Astrocyte of the spinal cord (primary cell): ENCODE results near the gene BMPR2.
"Not testable (repeated sequence)": the region's sequence is repeated elsewhere in the genome, so short reads cannot be mapped to it uniquely, and the experiment has no call there.

Source experiments
- DNase-seq: peaks from one replicate; pipeline ENCODE4 v3.0.0; 2011; ENCODE audit warnings: low read depth, low spot score
- H3K4me3 ChIP-seq: 2 replicates; pipeline ENCODE4 v1.5.1; 2011; ENCODE audit warnings: low read depth, mild to moderate bottlenecking, low read length, moderate library complexity
- in situ Hi-C: cut with HindIII; loops from 2 replicates; pipeline ENCODE4 v1.10.0; 2017; ENCODE audit warnings: low sequenced_read_pairs
- TF ChIP-seq, protein P1 (sequence below): IDR thresholded peaks from 2 replicates; pipeline ENCODE4 v1.5.1; 2012; ENCODE audit warnings: low read depth, mild to moderate bottlenecking, low read length, inconsistent platforms

BMPR2 gene

DNA sequence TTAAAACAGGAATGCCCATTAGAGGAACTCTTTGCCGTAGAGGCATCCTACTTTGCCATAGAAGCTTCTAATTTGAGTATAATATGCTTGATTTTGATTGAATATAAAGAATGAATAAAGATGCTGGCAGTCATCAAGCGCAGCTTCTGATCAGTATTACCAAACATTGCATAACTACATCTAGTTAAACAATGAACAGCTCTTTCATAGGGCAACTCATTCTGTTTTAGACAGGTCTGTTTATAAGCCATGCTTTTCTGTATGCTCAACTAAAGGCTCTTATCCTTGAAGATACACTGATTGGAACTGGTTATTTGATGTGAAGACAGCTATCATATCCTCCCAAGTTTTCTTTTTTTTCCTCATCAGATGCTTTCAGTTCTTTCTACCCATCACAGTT lies 136.0 kb downstream of the BMPR2 start:
- TF ChIP-seq, protein P1, sequence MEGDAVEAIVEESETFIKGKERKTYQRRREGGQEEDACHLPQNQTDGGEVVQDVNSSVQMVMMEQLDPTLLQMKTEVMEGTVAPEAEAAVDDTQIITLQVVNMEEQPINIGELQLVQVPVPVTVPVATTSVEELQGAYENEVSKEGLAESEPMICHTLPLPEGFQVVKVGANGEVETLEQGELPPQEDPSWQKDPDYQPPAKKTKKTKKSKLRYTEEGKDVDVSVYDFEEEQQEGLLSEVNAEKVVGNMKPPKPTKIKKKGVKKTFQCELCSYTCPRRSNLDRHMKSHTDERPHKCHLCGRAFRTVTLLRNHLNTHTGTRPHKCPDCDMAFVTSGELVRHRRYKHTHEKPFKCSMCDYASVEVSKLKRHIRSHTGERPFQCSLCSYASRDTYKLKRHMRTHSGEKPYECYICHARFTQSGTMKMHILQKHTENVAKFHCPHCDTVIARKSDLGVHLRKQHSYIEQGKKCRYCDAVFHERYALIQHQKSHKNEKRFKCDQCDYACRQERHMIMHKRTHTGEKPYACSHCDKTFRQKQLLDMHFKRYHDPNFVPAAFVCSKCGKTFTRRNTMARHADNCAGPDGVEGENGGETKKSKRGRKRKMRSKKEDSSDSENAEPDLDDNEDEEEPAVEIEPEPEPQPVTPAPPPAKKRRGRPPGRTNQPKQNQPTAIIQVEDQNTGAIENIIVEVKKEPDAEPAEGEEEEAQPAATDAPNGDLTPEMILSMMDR: no peak
- in situ Hi-C loops: no loop called here
- H3K4me3 ChIP-seq: no peak overlapping the region
- no peak for DNase-seq

DNA sequence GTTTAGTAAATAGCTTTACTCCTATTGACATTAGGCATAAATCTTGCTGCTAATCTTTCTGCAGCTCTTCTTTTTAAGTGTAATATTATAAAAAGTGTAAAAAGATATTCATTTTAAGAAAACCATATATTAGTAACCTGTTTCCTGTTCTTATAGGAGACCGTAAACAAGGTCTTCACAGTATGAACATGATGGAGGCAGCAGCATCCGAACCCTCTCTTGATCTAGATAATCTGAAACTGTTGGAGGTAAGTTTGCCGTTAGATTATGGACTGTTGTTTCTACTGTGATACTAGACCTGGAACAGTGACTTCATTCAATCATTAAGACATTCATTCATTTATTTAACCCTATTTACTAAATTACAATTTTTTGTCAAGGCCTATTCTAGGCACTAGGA lies 138.6 kb downstream of the BMPR2 start:
- TF ChIP-seq, protein P1: no peak
- no peak overlapping the region for H3K4me3 ChIP-seq
- in situ Hi-C loops: no loop called here
- DNase-seq: no peak

DNA sequence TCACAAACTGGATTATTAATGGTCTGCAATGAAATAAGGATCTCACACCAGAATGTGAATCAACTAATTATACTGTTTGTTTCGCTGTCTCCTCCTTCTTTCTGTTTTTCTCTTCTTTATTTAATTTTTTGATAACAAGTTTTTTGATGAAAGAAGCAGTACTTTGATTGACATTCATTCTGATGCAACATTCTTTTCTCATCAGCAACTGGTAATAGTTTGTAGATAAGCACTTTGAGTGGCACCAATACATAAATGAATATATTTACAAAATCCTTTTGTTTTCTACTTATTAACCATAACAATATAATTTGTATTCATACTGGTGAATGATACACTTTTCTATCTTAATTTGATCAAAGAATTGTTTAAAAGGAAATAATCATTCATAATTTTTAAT lies 143.3 kb downstream of the BMPR2 start:
- TF ChIP-seq, protein P1: no peak
- H3K4me3 ChIP-seq: no peak overlapping the region
- in situ Hi-C loops: no loop called here
- DNase-seq: no peak

DNA sequence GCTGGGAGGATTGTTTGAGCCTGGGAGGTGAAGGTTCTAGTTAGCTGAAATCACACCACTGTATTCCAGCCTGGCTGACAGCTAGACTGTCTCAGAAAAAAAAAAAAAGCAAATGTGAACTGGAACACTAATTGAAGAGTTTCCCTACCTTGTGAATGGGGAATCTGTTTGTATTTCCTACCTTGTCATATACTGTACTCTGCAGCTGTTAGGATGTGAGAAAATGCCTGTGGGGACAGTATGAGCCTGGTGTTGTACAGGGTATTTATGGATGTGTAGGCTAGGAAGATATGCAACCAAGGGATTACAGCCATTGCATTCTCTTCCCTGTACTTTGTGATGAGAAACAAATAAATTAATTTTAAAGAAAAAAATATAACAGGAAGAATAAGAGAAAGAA lies 145.3 kb downstream of the BMPR2 start:
- H3K4me3 ChIP-seq: no peak overlapping the region
- no peak for DNase-seq

DNA sequence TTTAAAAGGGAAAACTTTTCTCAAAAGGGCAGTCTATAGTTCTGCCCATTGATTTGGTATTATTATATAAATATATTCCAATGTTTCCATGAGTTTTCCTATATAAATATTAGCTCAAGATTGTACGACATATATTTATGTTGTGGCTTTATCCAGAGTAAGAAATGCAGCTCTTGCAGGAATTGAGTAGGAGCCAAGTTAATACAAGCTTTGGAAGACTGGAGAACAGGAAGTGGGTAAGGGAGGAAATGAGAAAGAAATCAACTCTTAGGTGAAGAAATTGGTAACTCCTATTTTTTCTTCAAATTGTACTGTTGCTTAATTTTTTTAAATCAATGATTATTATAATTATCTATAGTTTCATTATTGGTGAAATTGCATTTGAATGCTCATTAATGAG lies 153.3 kb downstream of the BMPR2 start:
- in situ Hi-C loops: no loop called here
- TF ChIP-seq, protein P1: no peak
- peak; percentile 71 for DNase-seq
- no peak overlapping the region for H3K4me3 ChIP-seq

More for the DNA sequence above, 145.3 kb downstream of the BMPR2 start:
- TF ChIP-seq, protein P1: no peak
- in situ Hi-C loops: no loop called here

DNA sequence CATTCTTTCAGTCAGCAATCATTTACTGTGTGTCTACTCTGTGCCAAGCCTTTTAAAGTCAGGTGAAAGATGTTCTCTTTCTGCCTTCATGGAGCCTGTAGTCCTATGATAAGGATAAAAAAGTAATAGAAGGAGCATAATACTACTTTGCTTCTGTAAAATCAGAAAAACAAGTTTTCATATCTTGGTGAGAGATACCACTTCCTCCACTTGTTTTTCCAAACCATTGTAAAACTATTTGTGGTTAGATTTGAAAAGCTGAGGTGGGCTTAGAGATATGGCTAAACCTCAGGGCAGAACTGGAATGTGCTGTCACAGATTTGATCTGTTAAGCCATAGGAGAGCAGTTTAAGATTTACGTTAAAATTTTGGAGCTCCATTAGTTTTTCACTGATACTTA lies 153.9 kb downstream of the BMPR2 start:
- no peak overlapping the region for H3K4me3 ChIP-seq
- TF ChIP-seq, protein P1: no peak
- in situ Hi-C loops: no loop called here
- peak; percentile 14 for DNase-seq

DNA sequence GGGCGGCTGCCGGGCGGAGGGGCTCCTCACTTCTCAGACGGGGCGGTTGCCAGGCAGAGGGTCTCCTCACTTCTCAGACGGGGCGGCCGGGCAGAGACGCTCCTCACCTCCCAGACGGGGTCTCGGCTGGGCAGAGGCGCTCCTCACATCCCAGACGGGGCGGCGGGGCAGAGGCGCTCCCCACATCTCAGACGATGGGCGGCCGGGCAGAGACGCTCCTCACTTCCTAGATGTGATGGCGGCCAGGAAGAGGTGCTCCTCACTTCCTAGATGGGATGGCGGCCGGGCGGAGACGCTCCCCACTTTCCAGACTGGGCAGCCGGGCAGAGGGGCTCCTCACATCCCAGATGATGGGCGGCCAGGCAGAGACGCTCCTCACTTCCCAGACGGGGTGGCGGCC lies 159.2 kb downstream of the BMPR2 start:
- in situ Hi-C loops: not testable (repeated sequence)

More for the DNA sequence above, 159.2 kb downstream of the BMPR2 start:
- H3K4me3 ChIP-seq, DNase-seq: not testable (repeated sequence)
